HL-60/S4 treated with retinoic acid at 250 ng/mL for 4 days and 3 days (cell line): ENCODE data around the gene KRTAP2-2.

ENCODE experiments used
- in situ Hi-C: fragments of 300-500 bp; cut with MboI; formaldehyde crosslinking; loops from 2 replicates; pipeline ENCODE4 v1.7.0; 2022; ENCODE audit warnings: low sequenced_read_pairs

The KRTAP2-2 gene

GRCh38 chr17:41026715-41027471, 28.1 kb downstream of the KRTAP2-2 start, which contains the start of gene KRTAP1-5:
KRTAP1-5 (minus strand) TSS chr17:41027208; CDS start chr17:41027155, 53 bp downstream.
- in situ Hi-C loops = no loop called here

- in situ Hi-C loops = no loop called here
Measured at GRCh38 chr17:41024697-41025096, 30.3 kb downstream of the KRTAP2-2 start.

- in situ Hi-C loops = no loop called here
Measured at GRCh38 chr17:41020336-41020735, 34.7 kb downstream of the KRTAP2-2 start.

GRCh38 chr17:41019415-41019814, 35.6 kb downstream of the KRTAP2-2 start:
- in situ Hi-C loops = no loop called here

- in situ Hi-C loops = no loop called here
Measured at GRCh38 chr17:41018541-41018940, 36.5 kb downstream of the KRTAP2-2 start.

GRCh38 chr17:41016578-41017215, 38.3 kb downstream of the KRTAP2-2 start:
- in situ Hi-C loops = no loop called here

GRCh38 chr17:41015454-41015853, 39.6 kb downstream of the KRTAP2-2 start:
- in situ Hi-C loops = no loop called here

GRCh38 chr17:41013606-41014005, 41.4 kb downstream of the KRTAP2-2 start:
- in situ Hi-C loops = no loop called here

GRCh38 chr17:41013181-41013580, 41.8 kb downstream of the KRTAP2-2 start:
- in situ Hi-C loops = no loop called here

GRCh38 chr17:41012326-41013120, 42.5 kb downstream of the KRTAP2-2 start:
- in situ Hi-C loops = no loop called here

- in situ Hi-C loops = no loop called here
Measured at GRCh38 chr17:41010441-41010840, 44.6 kb downstream of the KRTAP2-2 start.

GRCh38 chr17:41009936-41010335, 45.1 kb downstream of the KRTAP2-2 start:
- in situ Hi-C loops = no loop called here

GRCh38 chr17:41009301-41009760, 45.7 kb downstream of the KRTAP2-2 start:
- in situ Hi-C loops = no loop called here

GRCh38 chr17:41008811-41009210, 46.2 kb downstream of the KRTAP2-2 start, which contains the start of gene KRTAP3-1:
KRTAP3-1 (minus strand) TSS chr17:41009128; CDS start chr17:41009074, 54 bp downstream.
- in situ Hi-C loops = no loop called here
